Brain pericyte (primary cell): ENCODE measurements around the gene LRP1-AS.

Experiments used
- DNase-seq: peaks from one replicate; pipeline ENCODE4 v3.0.0-alpha.2; 2012; ENCODE audit warnings: low read depth, low spot score

LRP1-AS gene

DNA sequence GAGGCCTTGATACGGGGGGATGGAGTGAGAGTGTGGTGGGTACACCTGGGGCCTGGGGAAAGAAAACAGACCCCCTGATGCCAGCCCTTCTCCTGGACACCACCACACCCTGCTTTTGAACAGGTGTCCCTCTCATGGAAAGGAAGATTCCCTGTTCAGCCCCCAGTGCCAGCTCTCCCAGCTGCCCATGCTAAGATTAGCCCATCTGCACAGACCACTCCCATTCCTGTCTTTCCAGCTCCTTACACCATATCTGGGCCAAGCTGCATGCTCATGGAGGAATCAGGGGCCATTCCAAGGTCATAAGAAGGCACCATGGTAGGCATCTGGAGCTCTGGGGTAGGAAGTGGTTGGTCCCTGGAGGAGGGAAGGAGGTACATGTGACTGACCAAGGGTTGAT is 48.9 kb downstream of the LRP1-AS start:
- DNase-seq: no peak

DNA sequence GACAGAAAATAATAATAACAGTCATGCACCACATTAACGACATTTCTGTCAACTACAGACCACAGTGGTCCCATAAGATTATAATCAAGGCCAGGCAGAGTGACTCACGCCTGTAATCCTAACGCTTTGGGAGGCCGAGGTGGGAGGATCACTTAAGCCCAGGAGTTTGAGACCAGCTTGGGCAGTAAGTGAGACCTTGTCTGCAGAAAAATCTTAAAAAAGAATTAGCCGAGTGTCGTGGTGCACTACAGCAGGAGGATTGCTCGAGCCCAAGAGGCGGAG is 49.9 kb downstream of the LRP1-AS start:
- DNase-seq: no peak

- no peak for DNase-seq
Measured at GRCh38 chr12:57096748-57097553, 50.5 kb downstream of the LRP1-AS start.

DNA sequence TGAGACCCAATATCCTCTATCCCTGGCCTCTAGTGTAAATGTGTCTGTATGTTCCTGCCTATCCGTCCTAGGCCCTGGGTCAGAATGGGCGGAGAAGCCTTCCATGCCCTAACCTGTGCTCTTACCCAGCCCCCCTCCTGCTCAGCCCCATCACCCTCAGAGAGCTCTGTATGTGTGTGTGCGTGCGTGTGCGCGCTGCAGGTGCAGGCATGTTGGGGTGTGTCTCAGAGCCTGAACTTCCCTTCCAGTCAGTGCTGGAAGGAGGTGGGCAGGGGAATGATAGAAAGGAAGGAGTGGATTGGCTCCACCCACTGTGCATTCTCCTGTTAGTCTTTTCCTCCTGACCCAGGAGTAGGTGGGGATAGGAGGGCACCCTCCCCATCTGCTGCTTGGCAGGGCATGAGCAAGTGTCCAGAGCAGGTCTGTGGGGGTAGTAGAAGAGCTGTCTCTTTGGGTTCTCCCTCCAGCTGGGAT is 51.3 kb downstream of the LRP1-AS start:
- no peak for DNase-seq

- no peak for DNase-seq
Measured at GRCh38 chr12:57095440-57095839, 52.0 kb downstream of the LRP1-AS start.
